HG02884 (cell line): ENCODE measurements around the gene TSPAN7.

Experiments used
- ATAC-seq: cut with Tn5 transposase; IDR thresholded peaks from one replicate; pipeline ENCODE4 v1.9.1; 2021; ENCODE audit warnings: mild to moderate bottlenecking, moderate library complexity; ENCODE audit not compliant: unreplicated experiment

Gene TSPAN7

DNA sequence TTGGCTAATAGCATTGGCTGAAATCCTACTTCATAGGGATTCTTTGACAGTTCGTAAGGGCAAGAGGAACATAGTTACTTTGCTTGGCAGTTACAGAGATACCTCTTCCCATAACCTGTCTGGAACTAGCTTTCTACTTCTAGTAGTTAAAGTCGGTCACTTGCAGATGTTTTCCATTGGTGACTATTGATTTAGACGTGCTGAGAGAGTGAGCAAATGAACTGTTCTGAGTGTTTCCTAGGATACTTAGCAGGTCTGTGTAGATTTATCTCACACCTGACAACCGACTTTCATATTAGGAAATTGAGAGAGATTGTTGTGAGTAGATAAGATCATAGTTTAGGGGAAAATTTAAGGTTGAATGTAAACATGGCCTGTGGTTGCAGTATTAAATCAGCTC, 116.8 kb downstream of the TSPAN7 start:
- ATAC-seq: no peak

DNA sequence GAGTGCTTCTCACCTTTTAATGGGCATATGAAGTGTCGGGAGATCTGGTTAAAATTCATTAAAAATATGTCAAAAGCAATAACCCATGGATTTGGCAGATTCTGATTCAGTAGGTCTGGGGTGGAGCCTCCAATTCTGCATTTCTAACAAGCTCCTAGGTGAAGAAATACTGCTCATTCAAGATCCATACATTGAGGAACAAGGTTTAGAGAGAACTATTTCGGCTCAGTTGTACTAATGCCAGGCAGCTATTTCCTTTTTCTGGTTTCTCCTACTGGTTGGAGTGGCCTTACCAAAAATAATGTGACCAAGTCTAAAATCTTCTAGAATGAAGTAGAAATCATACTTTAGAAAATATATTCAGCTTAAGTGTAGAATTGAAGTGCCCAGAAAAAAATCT, 117.5 kb downstream of the TSPAN7 start:
- ATAC-seq: no peak

DNA sequence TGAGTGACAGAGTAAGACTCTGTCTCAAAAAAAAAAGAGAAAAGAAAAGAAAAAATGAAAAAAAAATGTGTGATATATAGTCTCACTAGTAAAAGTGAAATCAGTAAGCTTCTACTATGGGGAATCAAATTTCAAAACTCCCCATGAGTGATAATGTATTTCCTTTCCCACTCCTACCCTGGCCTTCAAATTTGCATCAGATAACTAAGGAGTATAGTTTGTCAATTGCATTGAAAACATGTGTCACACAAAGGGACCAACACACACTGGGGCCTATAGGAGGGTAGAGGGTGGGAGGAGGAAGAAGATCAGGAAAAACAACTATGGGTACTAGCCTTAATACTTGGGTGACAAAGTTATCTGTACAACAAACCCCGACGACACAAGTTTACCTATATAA, 118.4 kb downstream of the TSPAN7 start:
- ATAC-seq: no peak

DNA sequence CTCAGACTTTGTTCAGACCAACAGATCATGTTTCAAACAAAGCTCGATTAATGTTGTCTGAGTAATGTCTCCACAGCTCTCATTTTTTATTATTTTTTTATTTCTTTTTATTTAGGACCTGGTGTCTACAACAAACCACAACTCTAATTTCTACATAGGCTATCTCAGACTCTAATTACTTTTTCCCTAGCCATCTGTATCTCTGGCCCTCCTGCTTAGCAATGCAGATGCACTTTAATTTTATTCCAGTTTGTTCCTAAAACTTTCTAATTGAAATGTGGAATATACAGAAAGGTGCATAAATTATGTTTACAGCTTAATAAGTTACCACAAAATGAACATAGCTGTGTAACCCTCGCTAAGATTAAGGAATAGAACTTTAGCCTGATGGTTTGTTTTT, 120.8 kb downstream of the TSPAN7 start:
- no peak for ATAC-seq

DNA sequence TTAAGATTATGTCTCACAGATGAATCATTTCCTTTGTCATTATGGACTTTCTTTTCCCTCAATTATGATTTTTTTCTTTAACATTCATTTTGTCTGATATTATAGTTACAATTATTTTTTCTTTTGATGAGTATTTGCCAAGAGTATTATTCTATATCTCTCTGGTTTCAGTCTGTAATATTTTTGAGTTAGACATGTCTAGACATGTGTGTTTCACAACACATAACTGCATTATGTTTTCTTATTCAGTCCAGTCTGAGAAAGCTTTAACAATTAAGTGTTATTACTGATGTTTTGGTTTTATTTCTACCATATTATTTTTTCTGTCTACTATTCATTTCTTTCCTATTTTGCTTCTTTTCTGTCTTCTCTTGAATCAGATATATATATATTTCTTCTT, 131.6 kb downstream of the TSPAN7 start:
- ATAC-seq: no peak

DNA sequence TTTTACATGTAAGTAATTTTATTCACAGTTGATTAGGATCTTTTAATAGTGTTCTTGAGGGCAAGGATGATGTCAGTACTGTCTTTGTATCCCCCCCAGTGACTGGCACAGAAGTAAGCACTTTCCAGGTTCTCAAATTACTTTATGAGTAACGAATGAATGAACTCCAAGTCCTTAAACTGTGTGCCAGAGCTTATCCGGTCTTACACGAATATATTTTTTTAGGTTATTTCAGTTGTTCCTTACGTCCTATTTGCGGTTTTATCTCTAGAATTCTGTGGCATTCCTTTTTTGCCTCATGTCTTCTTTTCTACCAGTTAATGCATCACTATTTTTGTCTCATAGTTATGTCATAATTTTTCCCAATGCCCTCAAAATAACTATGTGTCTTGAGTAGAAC, 133.1 kb downstream of the TSPAN7 start:
- ATAC-seq: no peak

DNA sequence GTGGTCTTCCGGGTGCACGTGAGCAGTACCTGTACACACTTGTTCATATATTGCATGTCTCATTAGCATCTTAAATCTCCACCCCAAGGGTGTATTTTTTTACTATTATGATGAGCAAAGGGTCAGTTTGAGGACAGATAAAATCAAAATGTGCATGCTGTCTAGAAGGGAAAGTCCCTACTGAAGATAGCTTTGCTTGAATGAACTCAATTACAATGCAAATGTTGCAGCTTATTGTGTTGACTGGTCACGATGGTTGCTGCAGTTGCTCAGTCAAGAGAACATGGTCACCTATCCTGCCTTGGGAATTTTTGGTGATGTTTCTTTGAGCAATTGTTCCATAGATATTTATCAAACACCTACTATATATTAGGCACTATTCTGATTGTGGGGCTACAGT, 136.1 kb downstream of the TSPAN7 start:
- ATAC-seq: no peak

DNA sequence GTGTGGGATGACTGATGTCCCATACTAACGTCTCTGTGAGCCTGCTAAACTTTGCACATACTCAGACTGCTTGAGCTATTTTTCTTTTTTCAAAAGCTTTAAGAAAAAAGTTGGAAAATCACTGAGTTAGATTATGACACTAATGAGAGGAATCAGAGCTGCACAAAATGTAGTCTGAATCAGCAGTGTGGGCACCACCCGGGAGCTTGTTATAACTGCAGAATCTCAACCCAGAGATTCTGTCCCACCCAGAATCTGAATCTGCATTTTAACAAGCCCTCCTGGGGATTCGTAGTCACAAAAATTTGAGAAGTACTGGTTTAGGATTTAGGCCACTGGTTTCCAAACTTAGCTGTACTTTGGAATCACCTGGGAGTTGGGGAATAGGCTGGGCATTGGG, 137.8 kb downstream of the TSPAN7 start:
- ATAC-seq: no peak

DNA sequence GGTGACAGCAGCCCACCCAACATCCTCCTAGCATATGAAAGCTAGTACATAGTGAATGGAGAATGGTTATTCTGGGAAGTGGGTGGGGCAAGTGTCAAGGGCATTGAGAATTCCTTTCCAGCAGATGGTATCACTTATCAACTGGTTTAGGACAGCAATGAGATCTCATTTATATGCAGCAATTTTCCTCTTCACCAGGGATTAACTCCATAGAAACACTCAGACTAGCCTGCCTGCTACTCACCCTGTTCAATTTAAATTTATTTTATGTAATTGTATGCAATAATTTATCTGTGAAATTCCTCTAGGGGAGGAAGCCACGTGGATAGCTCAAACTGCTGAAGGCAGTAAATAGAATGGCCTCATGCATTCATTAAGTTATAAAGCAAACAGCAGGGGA, 138.4 kb downstream of the TSPAN7 start:
- ATAC-seq: no peak

DNA sequence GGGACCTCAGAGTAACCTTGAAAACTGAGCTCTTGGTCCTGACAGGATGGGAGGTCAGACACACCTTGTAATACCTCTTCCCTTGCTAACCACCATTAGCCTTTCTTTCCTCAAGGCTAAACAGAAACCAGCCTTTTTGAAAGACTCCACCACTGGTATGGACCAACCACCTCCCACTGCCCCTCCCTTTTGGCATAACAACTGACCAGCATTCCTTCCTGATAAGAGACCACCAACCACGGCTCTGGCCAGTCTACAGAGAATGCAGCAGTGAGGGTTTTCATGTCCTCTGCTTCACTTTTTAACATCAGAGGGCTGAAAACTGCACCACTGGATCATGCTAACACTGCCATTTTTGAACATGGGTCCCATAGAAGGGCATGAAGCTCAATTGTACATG, 139.7 kb downstream of the TSPAN7 start:
- no peak for ATAC-seq

DNA sequence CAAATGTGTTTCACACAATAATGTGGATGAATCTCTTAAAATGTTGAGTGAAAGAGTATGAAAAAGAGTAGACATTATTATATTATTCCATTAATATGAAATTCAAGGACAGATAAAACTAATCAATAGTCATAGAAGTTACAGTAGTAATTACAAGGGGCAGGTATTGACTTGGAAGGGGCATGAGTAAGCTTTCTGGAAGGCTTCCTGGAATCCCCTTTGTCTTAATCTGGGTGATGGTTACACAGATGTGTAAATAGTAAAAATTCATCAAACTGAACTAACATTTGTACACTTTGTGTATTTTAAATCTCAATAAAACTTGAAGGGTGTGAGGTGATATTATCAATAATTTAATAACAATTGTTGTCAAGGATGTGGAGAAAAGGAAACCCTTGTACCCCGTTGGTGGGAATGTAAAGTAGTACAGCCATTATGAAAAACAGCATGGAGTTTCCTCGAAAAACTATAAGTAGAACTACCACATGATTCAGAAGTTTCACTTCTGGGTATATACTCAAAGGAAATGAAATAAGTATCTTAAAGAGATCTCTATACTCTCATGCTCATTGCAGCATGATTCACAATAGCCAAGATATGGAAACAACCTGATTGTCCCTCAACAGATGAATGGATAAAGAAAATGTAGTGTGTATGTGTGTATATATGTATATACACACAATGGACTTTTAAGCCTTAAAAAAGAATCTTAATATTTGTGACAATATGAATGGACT, 143.0 kb downstream of the TSPAN7 start:
- no peak for ATAC-seq

DNA sequence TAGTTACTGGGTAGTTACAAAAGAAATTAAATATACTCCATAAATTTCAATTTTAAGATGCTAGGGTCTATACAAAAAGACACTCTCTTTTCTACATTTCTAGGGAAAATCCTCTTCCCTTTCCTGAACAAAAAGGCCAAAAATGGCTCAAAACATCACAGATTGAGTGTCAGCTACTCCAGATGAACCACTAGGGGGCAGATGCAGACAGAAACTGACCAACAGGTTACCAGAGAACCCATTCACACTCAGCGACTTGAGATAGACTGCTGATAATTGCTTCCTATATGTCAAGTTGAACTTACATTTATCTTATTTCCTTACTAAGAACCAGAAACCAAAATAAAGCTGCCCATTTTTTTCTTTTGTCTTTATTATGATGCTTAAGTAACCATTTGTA, 156.5 kb downstream of the TSPAN7 start:
- ATAC-seq: no peak

DNA sequence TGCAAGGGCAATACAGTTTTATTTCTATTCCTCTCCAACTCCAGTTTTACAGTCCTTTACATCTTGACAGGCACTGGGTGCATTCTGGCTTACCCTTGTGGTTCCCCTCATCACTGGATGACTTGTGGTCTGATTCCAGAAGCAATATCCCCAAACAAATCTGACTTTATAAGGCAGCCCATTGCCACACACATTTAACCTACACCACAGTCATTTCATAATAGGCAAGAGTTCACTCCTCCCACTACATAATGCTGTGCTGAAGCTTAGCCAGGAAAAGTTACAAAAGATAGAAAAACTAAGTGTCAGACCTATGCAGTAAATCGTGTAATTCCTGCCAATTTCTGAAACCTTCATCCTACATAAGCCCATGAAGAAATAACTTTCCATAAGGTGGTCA, 157.0 kb downstream of the TSPAN7 start:
- ATAC-seq: no peak

DNA sequence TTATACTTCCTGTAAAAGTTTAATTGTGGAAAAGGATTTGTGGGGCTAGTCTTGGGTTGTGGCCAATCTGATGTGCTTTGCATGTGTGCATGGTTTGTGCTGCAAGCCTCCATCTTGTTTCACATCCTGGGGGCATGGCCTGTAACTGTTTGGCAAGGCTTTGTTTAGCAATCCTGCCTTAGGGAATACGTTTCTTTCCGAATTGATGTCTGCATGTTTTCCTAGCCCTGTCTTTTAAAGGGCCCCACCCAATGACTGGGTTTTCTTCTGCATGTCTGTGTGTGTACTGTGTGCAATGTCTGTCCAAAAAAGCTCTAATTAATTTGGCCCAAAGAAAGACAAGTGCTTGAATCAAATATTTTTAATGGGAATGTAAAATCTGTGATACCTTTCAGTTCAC, 165.3 kb downstream of the TSPAN7 start:
- ATAC-seq: no peak

DNA sequence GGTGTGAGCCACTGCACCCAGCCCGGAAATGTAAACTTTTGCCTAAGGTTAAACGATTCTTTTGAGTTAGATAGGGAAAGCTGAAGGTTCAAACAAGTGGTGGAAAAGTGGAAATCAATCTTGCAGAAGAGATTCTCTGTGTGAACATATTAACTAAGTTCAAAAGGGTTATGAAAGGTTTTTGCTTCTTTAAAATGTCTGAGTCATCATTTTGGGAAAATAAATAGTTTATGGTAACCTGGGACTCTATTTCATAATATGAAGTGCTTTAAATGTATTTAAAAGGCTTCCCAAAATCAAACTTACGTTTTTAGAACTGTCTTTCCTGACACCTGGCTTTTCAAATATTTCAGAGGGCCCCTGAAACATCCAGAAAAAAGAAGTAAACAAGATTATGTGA, 166.3 kb downstream of the TSPAN7 start:
- no peak for ATAC-seq

DNA sequence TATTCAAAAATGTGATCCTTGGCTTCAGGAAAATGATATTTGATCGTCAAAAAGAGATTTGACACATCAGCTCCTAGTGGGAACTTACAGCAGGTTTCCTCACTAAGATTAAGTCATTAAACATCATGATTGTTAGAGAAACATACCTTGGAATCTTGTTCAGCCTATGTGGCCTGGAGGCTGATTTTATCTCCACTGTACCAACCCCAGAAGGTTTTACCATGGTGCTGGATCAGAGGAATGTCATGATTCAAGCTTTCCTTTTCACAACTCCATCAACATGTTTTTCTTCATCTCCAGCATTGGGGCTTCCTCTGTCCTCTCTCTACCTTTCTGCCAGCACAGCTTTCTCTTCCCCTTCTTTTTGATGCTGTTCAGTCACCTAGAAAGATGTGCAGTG, 171.5 kb downstream of the TSPAN7 start:
- ATAC-seq: no peak
